K562 (cell line): Measurements from ENCODE around the gene EGFR. TPM values are rescaled to one million over a fixed set of nuclear protein-coding genes. Genes with fewer than 3 reads are reported as not detected.

Experiments used
- ATAC-seq: fragments of 200-7000 bp; cut with Tn5 transposase; 3 replicates; pipeline ENCODE4 v1.9.1; 2020; ENCODE audit warnings: moderate library complexity
- BruUV-seq: library from RNA; stranded (reverse); fragments of 400-500 nt; replicated peaks from 2 replicates; lab custom pipeline; 2021; lab: Mats Ljungman, UMichigan
- CTCF ChIA-PET: fragments of 300-600 bp; formaldehyde crosslinking; extraction: SDS; loops from one replicate; lab custom pipeline; 2021; ENCODE audit warnings: low intra/inter-chr PET ratio; lab: Yijun Ruan, JAX
- POLR2A ChIA-PET: fragments of 300-600, 350-650 bp; sonication (Branson Sonifier 250); formaldehyde crosslinking; extraction: SDS; loops from one replicate; lab custom pipeline; 2021; ENCODE audit warnings: antibody characterized with exemption, inconsistent platforms; lab: Yijun Ruan, JAX
- DNase-seq, 4 experiments: peaks; one replicate each; pipeline versions ENCODE4 v3.0.0 to v3.0.0-alpha.2; 2011 to 2018; ENCODE audit warnings: low spot score in 3 of 4, mixed read lengths in 3 of 4; ENCODE audit errors: extremely low read depth in 1 of 4
- FAIRE-seq: peaks from 2 replicates; lab custom pipeline; 2011; peaks lifted over from hg19 to GRCh38; lab: Jason Lieb, UNC
- H2AFZ ChIP-seq: 2 replicates; pipeline ENCODE4 v1.6.0; 2011; ENCODE audit warnings: low read depth, low read length, control low read depth, inconsistent platforms
- H3K27ac ChIP-seq: fragments of 200-600 bp; 3 replicates; pipeline ENCODE4 v1.8.0; 2011; ENCODE audit warnings: low read depth, mild to moderate bottlenecking, control low read depth, inconsistent platforms, low read length, moderate library complexity, mixed read lengths; ENCODE audit errors: extremely low read depth
- H3K27me3 ChIP-seq, 2 experiments: fragments of 300-600 bp in 1 of 2; 2 replicates in 1 of 2; 3 replicates in 1 of 2; pipeline versions ENCODE4 v1.6.0 to v1.8.0; 2011; ENCODE audit warnings: inconsistent platforms in 2 of 2, low read length in 2 of 2, mild to moderate bottlenecking in 1 of 2, mixed read lengths in 1 of 2, moderate library complexity in 1 of 2; ENCODE audit not compliant: control insufficient read depth in 2 of 2, insufficient read depth in 2 of 2
- H3K36me3 ChIP-seq: fragments of 300-600 bp; 3 replicates; pipeline ENCODE4 v1.8.0; 2011; ENCODE audit warnings: mild to moderate bottlenecking, low read length, inconsistent platforms; ENCODE audit not compliant: control insufficient read depth, insufficient read depth
- H3K4me1 ChIP-seq, 2 experiments: fragments of 200-600 bp in 1 of 2; replicated peaks in 1 of 2; 2 replicates in 1 of 2; 3 replicates in 1 of 2; pipeline versions ENCODE4 v1.5.1 to v1.8.0; 2011; ENCODE audit warnings: inconsistent platforms in 2 of 2, low read length in 2 of 2, mild to moderate bottlenecking in 1 of 2, mixed read lengths in 1 of 2, moderate library complexity in 1 of 2; ENCODE audit not compliant: control insufficient read depth in 2 of 2, insufficient read depth in 2 of 2
- H3K4me2 ChIP-seq: 2 replicates; pipeline ENCODE4 v1.6.1; 2011; ENCODE audit warnings: low read length, control low read depth, inconsistent platforms, mixed read lengths; ENCODE audit not compliant: insufficient read depth
- H3K4me3 ChIP-seq: fragments of 200-600 bp; sonication (generic), shearing (Covaris generic); 2 replicates; pipeline ENCODE4 v1.5.1; 2016; ENCODE audit warnings: control low read depth, inconsistent platforms
- H3K79me2 ChIP-seq: fragments of 200-600 bp; 3 replicates; pipeline ENCODE4 v1.8.0; 2011; ENCODE audit warnings: low read length, inconsistent platforms; ENCODE audit not compliant: control insufficient read depth, insufficient read depth
- H3K9ac ChIP-seq, 2 experiments: 2 replicates each; pipeline versions ENCODE4 v1.6.0 to v1.6.1; 2011; ENCODE audit warnings: low read depth in 2 of 2, low read length in 2 of 2, control low read depth in 1 of 2, inconsistent platforms in 1 of 2, mild to moderate bottlenecking in 1 of 2, mixed read lengths in 1 of 2; ENCODE audit not compliant: insufficient read depth in 1 of 2
- H3K9me1 ChIP-seq: one replicate; pipeline ENCODE4 v1.6.0; 2011; ENCODE audit warnings: inconsistent platforms, mild to moderate bottlenecking, low read length, moderate library complexity; ENCODE audit not compliant: control insufficient read depth, insufficient read depth
- H3K9me3 ChIP-seq: replicated peaks from 2 replicates; pipeline ENCODE4 v1.5.1; 2011; ENCODE audit warnings: low read depth, low read length, inconsistent platforms; ENCODE audit not compliant: control insufficient read depth, insufficient read depth
- H4K20me1 ChIP-seq: replicated peaks from 2 replicates; pipeline ENCODE4 v1.6.1; 2011; ENCODE audit warnings: low read length, inconsistent platforms, mixed read lengths; ENCODE audit not compliant: control insufficient read depth, insufficient read depth
- HNRNPK ChIP-seq: fragments of 200-400 bp; formaldehyde crosslinking; IDR thresholded peaks from one replicate; pipeline ENCODE4 v1.6.1; 2018; ENCODE audit warnings: mild to moderate bottlenecking, low read depth, low read length; ENCODE audit not compliant: poor library complexity, severe bottlenecking
- MAX ChIP-seq: sonication (generic); formaldehyde crosslinking; IDR thresholded peaks from 2 replicates; pipeline ENCODE4 v1.9.0; 2022; ENCODE audit warnings: mild to moderate bottlenecking, missing genetic modification reagents
- MYBL2 ChIP-seq, 2 experiments: fragments of 450-650 bp in 1 of 2; sonication (generic) in 1 of 2; formaldehyde crosslinking in 1 of 2; IDR thresholded peaks; 2 replicates each; pipeline versions ENCODE4 v1.6.1 to v1.8.1; 2017 to 2022; ENCODE audit warnings: borderline replicate concordance in 1 of 2, inconsistent platforms in 1 of 2, low read depth in 1 of 2, mild to moderate bottlenecking in 1 of 2, missing genetic modification reagents in 1 of 2, moderate library complexity in 1 of 2
- NR2C1 ChIP-seq, 2 experiments: fragments of 450-650 bp; IDR thresholded peaks; 2 replicates each; pipeline ENCODE4 v1.6.1; 2017; ENCODE audit warnings: mild to moderate bottlenecking in 2 of 2, antibody characterized with exemption in 1 of 2, inconsistent platforms in 1 of 2, missing compliant biosample characterization in 1 of 2, missing genetic modification characterization in 1 of 2
- PHF20 ChIP-seq: fragments of 450-650 bp; IDR thresholded peaks from 2 replicates; pipeline ENCODE4 v1.6.1; 2018; ENCODE audit not compliant: partially characterized antibody
- PREB ChIP-seq: sonication (generic); formaldehyde crosslinking; IDR thresholded peaks from 2 replicates; pipeline ENCODE4 v1.8.1; 2023; ENCODE audit warnings: mild to moderate bottlenecking, missing genetic modification reagents
- SETDB1 ChIP-seq: IDR thresholded peaks from one replicate; pipeline ENCODE4 v1.6.1; 2012; ENCODE audit warnings: low read length, control low read depth, inconsistent platforms
- SMAD4 ChIP-seq: fragments of 250-450 bp; sonication (Bioruptor Pico); conservative IDR thresholded peaks from 2 replicates; pipeline ENCODE4 v1.8.0; 2021; ENCODE audit warnings: inconsistent platforms, mild to moderate bottlenecking, moderate library complexity
- SRF ChIP-seq, 2 experiments: fragments of 250-450, 450-650 bp in 1 of 2; sonication (Bioruptor Pico) in 1 of 2; sonication (generic) in 1 of 2; formaldehyde crosslinking; IDR thresholded peaks; 2 replicates each; pipeline versions ENCODE4 v1.5.0 to v1.5.1; 2020 to 2022; ENCODE audit warnings: mild to moderate bottlenecking in 1 of 2, missing genetic modification reagents in 1 of 2
- THRAP3 ChIP-seq: fragments of 450-650 bp; IDR thresholded peaks from 2 replicates; pipeline ENCODE4 v1.6.1; 2016; ENCODE audit warnings: mild to moderate bottlenecking, inconsistent platforms, borderline replicate concordance
- TRIM24 ChIP-seq, 2 experiments: fragments of 450-650 bp; IDR thresholded peaks; 2 replicates each; pipeline ENCODE4 v1.6.1; 2016
- ZBTB26 ChIP-seq: fragments of 450-650 bp; formaldehyde crosslinking; IDR thresholded peaks from 2 replicates; pipeline ENCODE4 v1.4.0; 2022; ENCODE audit warnings: missing genetic modification characterization
- ZNF140 ChIP-seq: fragments of 250-450 bp; sonication (Bioruptor Pico); IDR thresholded peaks from 2 replicates; pipeline ENCODE4 v1.8.0; 2021; ENCODE audit warnings: moderate library complexity, mild to moderate bottlenecking, inconsistent platforms
- ZNF253 ChIP-seq: fragments of 250-450 bp; sonication (Bioruptor Pico); conservative IDR thresholded peaks from 2 replicates; pipeline ENCODE4 v1.6.1; 2021; ENCODE audit warnings: mild to moderate bottlenecking
- ZNF280A ChIP-seq: fragments of 450-650 bp; IDR thresholded peaks from 2 replicates; pipeline ENCODE4 v1.6.1; 2018; ENCODE audit warnings: mild to moderate bottlenecking, low read depth; ENCODE audit not compliant: partially characterized antibody
- ZNF512 ChIP-seq: IDR thresholded peaks from 2 replicates; pipeline ENCODE4 v1.6.1; 2016; ENCODE audit warnings: missing genetic modification characterization, missing compliant biosample characterization
- WGBS: fragments of 100-300 bp; shearing (Covaris generic); methylation state at CpG from one replicate; pipeline ENCODE4 v1.1.6; 2016; ENCODE audit warnings: low coverage, mixed read lengths; ENCODE audit not compliant: insufficient coverage; ENCODE audit errors: missing lambda C conversion rate; 5-methylcytosine and 5-hydroxymethylcytosine counted together
- in situ Hi-C: fragments of 300-500 bp; cut with MboI; formaldehyde crosslinking; loops from 4 replicates; pipeline ENCODE4 v1.15.0; 2018; ENCODE audit warnings: inconsistent platforms, mixed read lengths
- intact Hi-C: fragments of 100-400 bp; cut with micrococcal nuclease; formaldehyde crosslinking; loops from 2 replicates; pipeline ENCODE4 v1.14.2; 2022
- polyA plus RNA-seq, 8 experiments: library from polyadenylated mRNA; depleted of rRNA in 4 of 8; stranded (reverse) in 5 of 8; unstranded in 3 of 8; fragments of >200 nt; fragmentation: Nextera tagmentation in 2 of 8; fragmentation: Illumina TruSeq in 1 of 8; extraction: Ambion mirVana in 2 of 8; extraction: Trizol in 1 of 8; gene quantifications; 2 replicates each; pipeline versions ENCODE4 v1.2.1 to v1.2.3, GENCODE V29; 2011 to 2014; ENCODE audit warnings: inconsistent platforms in 1 of 8, missing spikeins in 1 of 8
- total RNA-seq, 7 experiments: library from RNA; depleted of rRNA in 6 of 7; stranded (reverse); fragments of >200 nt in 6 of 7; fragmentation: Illumina TruSeq in 2 of 7; extraction: Trizol in 2 of 7; gene quantifications; 2 replicates each; pipeline versions ENCODE4 v1.2.1 to v1.2.3, GENCODE V29; 2011 to 2021; ENCODE audit warnings: low replicate concordance in 1 of 7

The EGFR gene
- total and polyA plus RNA-seq, 9 of the 15 experiments (the other 6 are each of a cell fraction or from before 2014, with no cell fraction given), result 0.13 TPM; not detected in 8

- H4K20me1 ChIP-seq, result no peaks in the 10 kb centered on the region
- TF ChIP-seq THRAP3 (no peak), ZBTB26 (CRISPR knock-in tag) (no peak), ZNF280A (no peak), MAX (CRISPR knock-in tag) (no peak), SRF (CRISPR knock-in tag; IDR thresholded peaks at IDR 0.05) (no peak), ZNF253 (CRISPR knock-in tag) (no peak), PHF20 (no peak), SMAD4 (CRISPR knock-in tag) (no peak), ZNF140 (CRISPR knock-in tag) (no peak), NR2C1 (IDR thresholded peaks at IDR 0.05) (no peak), NR2C1 (tag; IDR thresholded peaks at IDR 0.05) (no peak), HNRNPK (no peak), TRIM24 (IDR thresholded peaks at IDR 0.05) (no peak), SETDB1 (no peak), PREB (CRISPR knock-in tag) (no peak), MYBL2 (IDR thresholded peaks at IDR 0.05; ENCODE audit: low read depth) (no peak), MYBL2 (CRISPR knock-in tag; IDR thresholded peaks at IDR 0.05; ENCODE audit: borderline replicate concordance) (no peak), ZNF512 (no peak)
- H3K4me3 ChIP-seq, result no peak overlapping the region
- no peaks in the 10 kb centered on the region for H3K9me3 ChIP-seq
- WGBS, result 0% methylated on average over 9 of the region's 10 CpGs
- no TSS peak for BruUV-seq
- H3K36me3 ChIP-seq, result no peaks in the 10 kb centered on the region
- H3K9ac ChIP-seq, result no peak overlapping the region
- H3K4me2 ChIP-seq, result no peak overlapping the region
- no peak overlapping the region for H3K27ac ChIP-seq
- H3K9me1 ChIP-seq, result no peaks in the 10 kb centered on the region
- no peaks in the 10 kb centered on the region for H3K79me2 ChIP-seq
- DNase-seq (no peak), FAIRE-seq (no peak), ATAC-seq (no peak)
- H3K27me3 ChIP-seq, result peaks cover 11 to 28% of the 10 kb centered on the region in 2 experiments; a peak in 3 of 5 replicates
- CTCF ChIA-PET, result no interaction called here
- in situ Hi-C loops (no loop called here), intact Hi-C loops (loop anchor here (10.0 kb wide), 1 partner anchor 58 kb away; no protein-coding TSS in a partner anchor)
- H3K4me1 ChIP-seq, result no peaks in the 10 kb centered on the region
- POLR2A ChIA-PET, result no interaction called here
- H2AFZ ChIP-seq, result no peak overlapping the region
These were observed 194.0 kb downstream of the EGFR start for GRCh38 chr7:55212838-55213237.
